ENCODE results near the gene OSM. TPM values are rescaled to one million over a fixed set of nuclear protein-coding genes. Genes with fewer than 3 reads are reported as not detected.

The OSM gene
- polyA plus RNA-seq, 1 of the 3 experiments (the other 2 are of a cell fraction) = not detected

DNA sequence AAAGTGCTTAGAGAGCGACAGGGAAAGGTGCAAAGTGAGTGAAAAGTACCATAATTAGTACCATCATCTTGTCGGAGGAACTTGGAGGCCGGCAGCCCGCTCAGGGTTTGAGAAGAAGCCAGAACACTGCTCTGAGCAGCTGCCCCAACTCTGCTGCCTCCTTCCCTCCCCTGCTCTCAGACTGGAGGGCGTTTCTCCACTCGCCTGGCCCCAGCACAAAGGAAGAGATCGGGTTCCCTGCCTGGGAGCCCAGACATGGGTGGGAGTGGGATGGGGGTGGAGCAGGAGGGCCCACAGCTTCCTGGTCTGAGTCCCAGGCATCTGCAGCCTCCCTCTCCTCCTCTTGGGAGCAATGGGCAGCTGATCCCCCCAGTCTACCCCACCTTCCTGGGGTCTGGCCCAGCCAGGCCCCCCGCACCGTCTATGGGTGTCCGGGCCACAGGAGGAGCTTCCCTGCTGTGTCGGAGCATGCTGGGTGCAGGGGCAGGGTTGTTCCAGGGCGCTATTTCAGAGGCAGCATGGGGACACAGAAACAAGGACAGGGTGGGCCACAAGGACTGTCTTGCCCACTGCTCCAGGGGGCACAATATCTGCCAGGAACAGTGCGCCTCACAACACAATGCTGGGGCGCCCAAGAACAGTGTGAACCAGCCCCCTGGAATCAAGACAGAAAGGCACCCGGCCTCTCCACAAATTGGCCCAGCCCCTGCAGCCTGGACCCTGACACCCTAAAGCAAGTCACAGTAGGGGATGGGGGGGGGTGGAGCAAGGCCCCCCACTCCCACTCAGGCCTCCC, 24.9 kb downstream of the OSM start:
- Histone ChIP-seq H3K27ac (ENCODE audit: low read depth in 2 of 2, low read length in 1 of 2) (no peak overlapping the region), H3K27me3 (ENCODE audit: insufficient read depth) (no peaks in the 10 kb centered on the region), H2AFZ (ENCODE audit: low read depth) (no peak overlapping the region), H3K9me2 (no peaks in the 10 kb centered on the region), H3K79me2 (ENCODE audit: insufficient read depth) (peaks cover 12% of the 10 kb centered on the region; the same call in 1 of the 2 replicates), H3K36me3 (replicated peaks in 1 of 2; ENCODE audit: control insufficient read depth in 1 of 2, insufficient read depth in 2 of 2, low read length in 1 of 2) (peaks cover 0 to 4% of the 10 kb centered on the region in 2 experiments), H3K4me1 (ENCODE audit: control insufficient read depth in 1 of 2, insufficient read depth in 2 of 2, low read depth in 1 of 2, low read length in 1 of 2) (peaks cover 0 to 12% of the 10 kb centered on the region in 2 experiments; a peak in 2 of 4 replicates), H3K9ac (no peak overlapping the region), H3K9me3 (no peaks in the 10 kb centered on the region), H3F3A (replicated peaks; ENCODE audit: insufficient read depth) (no peaks in the 10 kb centered on the region), H3K4me3 (ENCODE audit: low read depth in 2 of 2, low read length in 1 of 2) (no peak overlapping the region), H3K4me2 (no peak overlapping the region), H4K20me1 (ENCODE audit: insufficient read depth) (no peaks in the 10 kb centered on the region)
- no peak for DNase-seq
- ChIA-PET POLR2A (no interaction called here), CTCF (interaction anchor here (0.9 to 1.3 kb wide), 2 partner anchors 22 to 134 kb away, joined by 4 to 6 read pairs; no protein-coding TSS in a partner anchor)
- TF ChIP-seq EZH2phosphoT487 (IDR thresholded peaks at IDR 0.05; ENCODE audit: borderline replicate concordance, low read depth) (no peak), EP300 (IDR thresholded peaks at IDR 0.05; ENCODE audit: borderline replicate concordance in 1 of 2, low read depth in 1 of 2, low read length in 1 of 2) (no peak), SIN3A (IDR thresholded peaks at IDR 0.05; ENCODE audit: borderline replicate concordance, low read depth, low read length) (no peak), TEAD4 (IDR thresholded peaks at IDR 0.05; ENCODE audit: borderline replicate concordance, insufficient read depth) (no peak), FOXM1 (IDR thresholded peaks at IDR 0.05; ENCODE audit: low read depth) (no peak), GABPA (IDR thresholded peaks at IDR 0.05; ENCODE audit: low read depth) (no peak), NFIC (IDR thresholded peaks at IDR 0.05; ENCODE audit: borderline replicate concordance) (no peak), CHD2 (IDR thresholded peaks at IDR 0.05; ENCODE audit: low read length, partially characterized antibody) (no peak), MXI1 (IDR thresholded peaks at IDR 0.05; ENCODE audit: low read depth, low read length) (no peak), RAD21 (IDR thresholded peaks at IDR 0.05; ENCODE audit: low read length) (no peak), IRF3 (IDR thresholded peaks at IDR 0.05; ENCODE audit: low read depth, low read length) (no peak), CTCF (IDR thresholded peaks at IDR 0.05) (no peak), MEF2A (IDR thresholded peaks at IDR 0.05; ENCODE audit: borderline replicate concordance, low read depth) (no peak)
- TF ChIP-seq, protein P1, sequence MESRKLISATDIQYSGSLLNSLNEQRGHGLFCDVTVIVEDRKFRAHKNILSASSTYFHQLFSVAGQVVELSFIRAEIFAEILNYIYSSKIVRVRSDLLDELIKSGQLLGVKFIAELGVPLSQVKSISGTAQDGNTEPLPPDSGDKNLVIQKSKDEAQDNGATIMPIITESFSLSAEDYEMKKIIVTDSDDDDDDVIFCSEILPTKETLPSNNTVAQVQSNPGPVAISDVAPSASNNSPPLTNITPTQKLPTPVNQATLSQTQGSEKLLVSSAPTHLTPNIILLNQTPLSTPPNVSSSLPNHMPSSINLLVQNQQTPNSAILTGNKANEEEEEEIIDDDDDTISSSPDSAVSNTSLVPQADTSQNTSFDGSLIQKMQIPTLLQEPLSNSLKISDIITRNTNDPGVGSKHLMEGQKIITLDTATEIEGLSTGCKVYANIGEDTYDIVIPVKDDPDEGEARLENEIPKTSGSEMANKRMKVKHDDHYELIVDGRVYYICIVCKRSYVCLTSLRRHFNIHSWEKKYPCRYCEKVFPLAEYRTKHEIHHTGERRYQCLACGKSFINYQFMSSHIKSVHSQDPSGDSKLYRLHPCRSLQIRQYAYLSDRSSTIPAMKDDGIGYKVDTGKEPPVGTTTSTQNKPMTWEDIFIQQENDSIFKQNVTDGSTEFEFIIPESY (IDR thresholded peaks at IDR 0.05; ENCODE audit: borderline replicate concordance, low read depth) = no peak
- TF ChIP-seq, protein P2, sequence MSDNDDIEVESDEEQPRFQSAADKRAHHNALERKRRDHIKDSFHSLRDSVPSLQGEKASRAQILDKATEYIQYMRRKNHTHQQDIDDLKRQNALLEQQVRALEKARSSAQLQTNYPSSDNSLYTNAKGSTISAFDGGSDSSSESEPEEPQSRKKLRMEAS (IDR thresholded peaks at IDR 0.05; ENCODE audit: low read depth) = no peak
- TF ChIP-seq, protein P3, sequence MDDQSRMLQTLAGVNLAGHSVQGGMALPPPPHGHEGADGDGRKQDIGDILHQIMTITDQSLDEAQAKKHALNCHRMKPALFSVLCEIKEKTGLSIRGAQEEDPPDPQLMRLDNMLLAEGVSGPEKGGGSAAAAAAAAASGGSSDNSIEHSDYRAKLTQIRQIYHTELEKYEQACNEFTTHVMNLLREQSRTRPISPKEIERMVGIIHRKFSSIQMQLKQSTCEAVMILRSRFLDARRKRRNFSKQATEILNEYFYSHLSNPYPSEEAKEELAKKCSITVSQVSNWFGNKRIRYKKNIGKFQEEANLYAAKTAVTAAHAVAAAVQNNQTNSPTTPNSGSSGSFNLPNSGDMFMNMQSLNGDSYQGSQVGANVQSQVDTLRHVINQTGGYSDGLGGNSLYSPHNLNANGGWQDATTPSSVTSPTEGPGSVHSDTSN (IDR thresholded peaks at IDR 0.05) = no peak
- 74% methylated on average over 10 of the region's 15 CpGs for WGBS (ENCODE audit: low lambda C conversion rate)

All from SK-N-SH (cell line).